Measurements from ENCODE around the gene SUSD1.

SUSD1 gene

DNA sequence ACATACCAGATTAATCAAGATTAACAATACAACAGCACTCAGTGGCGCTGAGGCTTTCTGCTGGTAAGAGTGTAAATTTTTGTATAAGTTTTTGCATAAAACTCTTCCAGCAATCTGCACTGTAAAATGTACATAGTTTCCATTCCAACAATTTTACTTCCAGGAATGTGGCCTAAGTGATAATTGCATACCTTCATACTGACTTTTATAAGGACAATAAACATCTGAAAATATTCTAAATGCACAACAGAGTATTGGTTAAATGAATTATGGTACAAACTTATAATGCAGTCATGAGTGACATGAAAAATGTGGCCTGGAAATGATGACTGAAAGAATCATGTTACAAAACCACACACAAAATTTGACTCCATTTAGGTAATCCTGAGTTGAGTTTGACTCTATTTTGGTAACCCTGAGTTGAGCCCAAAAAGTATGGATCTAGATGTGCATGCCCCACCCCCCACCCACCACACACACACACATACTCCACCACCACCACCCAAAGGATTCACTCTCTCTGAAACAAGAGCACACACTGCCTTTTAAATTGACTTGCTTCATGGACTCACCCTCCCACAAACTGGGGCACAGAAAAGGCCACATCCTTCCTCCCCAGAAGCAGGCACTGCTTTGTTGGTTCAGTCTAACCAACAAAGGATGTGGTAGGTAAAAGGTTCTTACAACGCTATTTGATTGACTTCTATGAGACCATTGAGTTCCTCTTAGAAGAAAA is 137.6 kb downstream of the SUSD1 start:
- H3K27ac ChIP-seq = no peak overlapping the region
- DNase-seq (ENCODE audit: low spot score) = no peak
- H3K4me3 ChIP-seq = no peak overlapping the region
- no peak for TF ChIP-seq CTCF (IDR thresholded peaks at IDR 0.05)

- no peak overlapping the region for H3K27ac ChIP-seq
- TF ChIP-seq CTCF (IDR thresholded peaks at IDR 0.05) = no peak
- no peak overlapping the region for H3K4me3 ChIP-seq
- DNase-seq (ENCODE audit: low spot score) = no peak
These were observed 139.8 kb downstream of the SUSD1 start for GRCh38 chr9:112035166-112035826.

DNA sequence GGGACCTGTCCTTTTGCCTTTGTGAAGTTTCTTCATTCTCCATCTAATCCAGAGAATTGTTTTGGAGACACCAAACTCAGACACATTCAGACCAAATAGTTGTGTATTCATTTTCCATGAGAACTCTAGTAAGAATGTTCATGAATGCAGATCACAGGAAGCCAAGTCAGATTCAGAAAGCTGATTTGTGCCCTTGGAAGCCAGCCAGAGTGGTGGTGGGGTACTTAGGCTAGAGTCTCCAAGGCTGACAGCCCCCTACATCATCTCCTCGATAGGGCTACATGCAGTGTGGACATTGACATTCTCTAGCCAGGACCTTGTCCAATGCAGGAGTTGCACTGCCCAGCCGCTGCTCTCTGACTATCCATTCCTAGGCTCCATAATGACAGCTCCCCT is 140.9 kb downstream of the SUSD1 start:
- Histone ChIP-seq H3K4me3 (no peak overlapping the region), H3K27ac (no peak overlapping the region)
- no peak for DNase-seq (ENCODE audit: low spot score)
- no peak for TF ChIP-seq CTCF (IDR thresholded peaks at IDR 0.05)

GRCh38 chr9:112033237-112034215 is 141.6 kb downstream of the SUSD1 start:
- no peak for DNase-seq (ENCODE audit: low spot score)

GRCh38 chr9:112032743-112033142 is 142.4 kb downstream of the SUSD1 start:
- DNase-seq (ENCODE audit: low spot score) = no peak
- TF ChIP-seq CTCF (IDR thresholded peaks at IDR 0.05) = no peak
- no peak overlapping the region for H3K4me3 ChIP-seq
- no peak overlapping the region for H3K27ac ChIP-seq

More at GRCh38 chr9:112033237-112034215, 141.6 kb downstream of the SUSD1 start:
- Histone ChIP-seq H3K27ac (no peak overlapping the region), H3K4me3 (no peak overlapping the region)
- no peak for TF ChIP-seq CTCF (IDR thresholded peaks at IDR 0.05)

GRCh38 chr9:112032009-112032408 is 143.1 kb downstream of the SUSD1 start:
- no peak for DNase-seq (ENCODE audit: low spot score)
- no peak overlapping the region for H3K4me3 ChIP-seq
- TF ChIP-seq CTCF (IDR thresholded peaks at IDR 0.05) = no peak
- no peak overlapping the region for H3K27ac ChIP-seq

Data from coronary artery (tissue), 2 donors.